ENCODE measurements around the gene SELENOO. TPM values are rescaled to one million over a fixed set of nuclear protein-coding genes. Genes with fewer than 3 reads are reported as not detected.

The SELENOO gene
- total and polyA plus RNA-seq, 2 of the 13 experiments (the other 11 are each of a cell fraction or from before 2014, with no cell fraction given) = 14.4 to 19.0 TPM

GRCh38 chr22:50260801-50261614, 60.2 kb downstream of the SELENOO start (continued):
- no peak for TF ChIP-seq PRDM15 (CRISPR knock-in tag; IDR thresholded peaks at IDR 0.05)
- 0 out of 2 replicates have a peak, but pooled peaks have one; percentile 60 for TF ChIP-seq ZNF441 (CRISPR knock-in tag; IDR thresholded peaks at IDR 0.05; ENCODE audit: borderline replicate concordance)
- TF ChIP-seq CSRNP1 (CRISPR knock-in tag; IDR thresholded peaks at IDR 0.05) = 0 out of 2 replicates have a peak, but pooled peaks have one; percentile 58
- TF ChIP-seq ZNF484 (CRISPR knock-in tag; IDR thresholded peaks at IDR 0.05; ENCODE audit: borderline replicate concordance, low read depth) = no peak
- no peak for TF ChIP-seq FOXO1 (CRISPR knock-in tag; IDR thresholded peaks at IDR 0.05)
- TF ChIP-seq HNF4G (IDR thresholded peaks at IDR 0.05; ENCODE audit: borderline replicate concordance, low read depth, low read length) = no peak
- TF ChIP-seq HNF4G (CRISPR knock-in tag; IDR thresholded peaks at IDR 0.05; ENCODE audit: borderline replicate concordance, low read depth) = no peak
- TF ChIP-seq DPF2 (CRISPR knock-in tag; IDR thresholded peaks at IDR 0.05; ENCODE audit: borderline replicate concordance, low read depth) = no peak
- TF ChIP-seq REL (CRISPR knock-in tag; conservative IDR thresholded peaks at IDR 0.05) = no peak
- TF ChIP-seq TRIM24 (CRISPR knock-in tag; IDR thresholded peaks at IDR 0.05) = no peak
- TF ChIP-seq ZIK1 (CRISPR knock-in tag; IDR thresholded peaks at IDR 0.05; ENCODE audit: borderline replicate concordance, low read depth) = no peak
- no peak for TF ChIP-seq WIZ (CRISPR knock-in tag; IDR thresholded peaks at IDR 0.05)
- TF ChIP-seq GLI4 (CRISPR knock-in tag; IDR thresholded peaks at IDR 0.05; ENCODE audit: borderline replicate concordance) = no peak
- no peak for TF ChIP-seq NR2F6 (IDR thresholded peaks at IDR 0.05)
- TF ChIP-seq NR2F6 (CRISPR knock-in tag; IDR thresholded peaks at IDR 0.05) = no peak
- no peak for TF ChIP-seq DDIT3 (CRISPR knock-in tag; IDR thresholded peaks at IDR 0.05)
- TF ChIP-seq FOXK2 (IDR thresholded peaks at IDR 0.05) = no peak
- no peak for TF ChIP-seq SIX4 (CRISPR knock-in tag; IDR thresholded peaks at IDR 0.05)
- peak; percentile 55 for TF ChIP-seq SAP130 (CRISPR knock-in tag; IDR thresholded peaks at IDR 0.05; ENCODE audit: low read depth)
- no peak for TF ChIP-seq ATF1 (CRISPR knock-in tag; IDR thresholded peaks at IDR 0.05)
- TF ChIP-seq ARNTL (CRISPR knock-in tag; IDR thresholded peaks at IDR 0.05) = no peak
- TF ChIP-seq SPEN (CRISPR knock-in tag; IDR thresholded peaks at IDR 0.05; ENCODE audit: low read depth) = 0 out of 2 replicates have a peak, but pooled peaks have one; percentile 34
- no peak for TF ChIP-seq NR2F2 (IDR thresholded peaks at IDR 0.05; ENCODE audit: borderline replicate concordance, low read depth)
- peak; percentile 34; the same call in 1 of the 2 replicates for TF ChIP-seq SALL1 (CRISPR knock-in tag; IDR thresholded peaks at IDR 0.05)
- no peak for TF ChIP-seq TP53 (CRISPR knock-in tag; conservative IDR thresholded peaks at IDR 0.05)
- peak; percentile 50; the same call in 1 of the 2 replicates for TF ChIP-seq RBFOX2 (IDR thresholded peaks at IDR 0.05; ENCODE audit: low read depth, low read length)

Data from HepG2 (cell line).